OCI-LY7 (cell line): ENCODE measurements around the gene IGF2BP2. TPM values are rescaled to one million over a fixed set of nuclear protein-coding genes. Genes with fewer than 3 reads are reported as not detected.

Source experiments
- BruUV-seq: library from RNA; stranded (reverse); fragments of 400-500 nt; replicated peaks from 2 replicates; lab custom pipeline; 2021; lab: Mats Ljungman, UMichigan
- CTCF ChIA-PET: fragments of 300-600 bp; sonication (Branson Sonifier 250); formaldehyde crosslinking; loops from one replicate; lab custom pipeline; 2022; ENCODE audit warnings: antibody characterized with exemption; ENCODE audit not compliant: unreplicated experiment; lab: Charles Lee
- POLR2A ChIA-PET: fragments of 300-600 bp; sonication (Branson Sonifier 250); formaldehyde crosslinking; loops from one replicate; lab custom pipeline; 2022; ENCODE audit warnings: antibody characterized with exemption; lab: Charles Lee
- DNase-seq: peaks from one replicate; pipeline ENCODE4 v3.0.0-alpha.2; 2015; ENCODE audit warnings: low spot score
- H2AFZ ChIP-seq: fragments of 200-600 bp; sonication (generic), shearing (Covaris generic); 2 replicates; pipeline ENCODE4 v1.6.1; 2014; ENCODE audit warnings: mild to moderate bottlenecking, antibody characterized with exemption, low read length, moderate library complexity
- H3K27ac ChIP-seq: fragments of 200-600 bp; sonication (generic); 2 replicates; pipeline ENCODE4 v1.5.1; 2014; ENCODE audit warnings: mixed run types, low read depth, mild to moderate bottlenecking, moderate library complexity, low read length, inconsistent platforms; ENCODE audit not compliant: poor library complexity, severe bottlenecking
- H3K36me3 ChIP-seq: fragments of 200-600 bp; sonication (generic); 2 replicates; pipeline ENCODE4 v1.6.1; 2014; ENCODE audit warnings: mild to moderate bottlenecking, antibody characterized with exemption, low read length, moderate library complexity, mixed read lengths; ENCODE audit not compliant: insufficient read depth
- H3K4me1 ChIP-seq: fragments of 200-600 bp; sonication (generic); 2 replicates; pipeline ENCODE4 v1.5.1; 2014; ENCODE audit warnings: mild to moderate bottlenecking, low read length; ENCODE audit not compliant: insufficient read depth, poor library complexity, severe bottlenecking
- H3K4me2 ChIP-seq: fragments of 200-600 bp; sonication (generic); 2 replicates; pipeline ENCODE4 v1.6.1; 2014; ENCODE audit warnings: mild to moderate bottlenecking, low read length
- H3K4me3 ChIP-seq: fragments of 200-600 bp; sonication (generic); 2 replicates; pipeline ENCODE4 v1.5.1; 2014; ENCODE audit warnings: mild to moderate bottlenecking, low read depth, low read length; ENCODE audit not compliant: poor library complexity, severe bottlenecking
- H3K79me2 ChIP-seq: fragments of 200-600 bp; sonication (generic); 2 replicates; pipeline ENCODE4 v1.6.1; 2016; ENCODE audit warnings: low read depth, mild to moderate bottlenecking, low read length, moderate library complexity, mixed read lengths; ENCODE audit not compliant: insufficient read depth
- H3K9me2 ChIP-seq: fragments of 200-600 bp; sonication (generic); 2 replicates; pipeline ENCODE4 v1.6.1; 2016; ENCODE audit warnings: mild to moderate bottlenecking, low read length, mixed read lengths; ENCODE audit not compliant: insufficient read depth
- H3K9me3 ChIP-seq: fragments of 200-600 bp; sonication (generic); 2 replicates; pipeline ENCODE4 v1.6.1; 2014; ENCODE audit warnings: mild to moderate bottlenecking, mixed run types, low read length, mixed read lengths
- H4K20me1 ChIP-seq: fragments of 200-600 bp; sonication (generic); 2 replicates; pipeline ENCODE4 v1.6.1; 2014; ENCODE audit warnings: mild to moderate bottlenecking, antibody characterized with exemption, low read length, moderate library complexity, mixed read lengths; ENCODE audit not compliant: insufficient read depth
- CTCF ChIP-seq: fragments of 200-600 bp; sonication (generic); conservative IDR thresholded peaks from 2 replicates; pipeline ENCODE4 v1.5.1; 2014; ENCODE audit warnings: mild to moderate bottlenecking, antibody characterized with exemption, low read length, moderate library complexity, mixed read lengths
- EZH2phosphoT487 ChIP-seq: fragments of 200-600 bp; sonication (generic); IDR thresholded peaks from 2 replicates; pipeline ENCODE4 v1.6.1; 2018; ENCODE audit warnings: low read depth, borderline replicate concordance, mild to moderate bottlenecking, mixed run types, antibody characterized with exemption, low read length, moderate library complexity, mixed read lengths
- intact Hi-C: fragments of 100-400 bp; cut with micrococcal nuclease; formaldehyde crosslinking; loops from one replicate; pipeline ENCODE4 v1.10.0; 2022; ENCODE audit not compliant: unreplicated experiment
- total RNA-seq, 2 experiments: library from RNA; depleted of rRNA in 1 of 2; stranded (reverse); fragments of >200 nt in 1 of 2; shearing (Covaris generic) in 1 of 2; gene quantifications; 2 replicates each; pipeline ENCODE4 v1.2.3, GENCODE V29; 2014 to 2022

Gene IGF2BP2
- total RNA-seq, 2 experiments from 2014 or later, result not detected

- DNase-seq, result no peak
- Histone ChIP-seq H3K27ac (no peak overlapping the region), H3K36me3 (no peaks in the 10 kb centered on the region), H3K4me2 (no peak overlapping the region), H2AFZ (no peak overlapping the region), H3K9me2 (no peaks in the 10 kb centered on the region), H3K4me1 (no peaks in the 10 kb centered on the region), H3K79me2 (no peaks in the 10 kb centered on the region), H3K4me3 (no peak overlapping the region), H4K20me1 (no peaks in the 10 kb centered on the region), H3K9me3 (no peaks in the 10 kb centered on the region)
- ChIA-PET CTCF (no interaction called here), POLR2A (interaction anchor here (0.6 kb wide), 1 partner anchor 1955 kb away, joined by 3 read pairs; no protein-coding TSS in a partner anchor)
- TF ChIP-seq EZH2phosphoT487 (no peak), CTCF (no peak)
- BruUV-seq, result no TSS peak
- intact Hi-C loops, result no loop called here
These were observed 100.6 kb downstream of the IGF2BP2 start for GRCh38 chr3:185724251-185724650.

- Histone ChIP-seq H3K27ac (no peak overlapping the region), H3K4me1 (no peaks in the 10 kb centered on the region), H4K20me1 (no peaks in the 10 kb centered on the region), H2AFZ (no peak overlapping the region), H3K79me2 (no peaks in the 10 kb centered on the region), H3K4me3 (no peak overlapping the region), H3K4me2 (no peak overlapping the region), H3K9me3 (no peaks in the 10 kb centered on the region), H3K9me2 (no peaks in the 10 kb centered on the region), H3K36me3 (no peaks in the 10 kb centered on the region)
- intact Hi-C loops, result no loop called here
- BruUV-seq, result no TSS peak
- ChIA-PET CTCF (no interaction called here), POLR2A (no interaction called here)
- TF ChIP-seq EZH2phosphoT487 (no peak), CTCF (no peak)
- DNase-seq, result no peak
These were observed 102.0 kb downstream of the IGF2BP2 start for GRCh38 chr3:185722881-185723280.

GRCh38 chr3:185721970-185722369 lies 102.9 kb downstream of the IGF2BP2 start:
- no peak for TF ChIP-seq CTCF
- TF ChIP-seq EZH2phosphoT487, result no peak
- ChIA-PET POLR2A (no interaction called here), CTCF (no interaction called here)
- H3K79me2 ChIP-seq, result no peaks in the 10 kb centered on the region
- no peak for DNase-seq
- H3K4me3 ChIP-seq, result no peak overlapping the region
- H3K9me3 ChIP-seq, result no peaks in the 10 kb centered on the region
- H3K36me3 ChIP-seq, result no peaks in the 10 kb centered on the region
- BruUV-seq, result no TSS peak
- intact Hi-C loops, result no loop called here
- no peak overlapping the region for H2AFZ ChIP-seq
- no peak overlapping the region for H3K27ac ChIP-seq
- no peaks in the 10 kb centered on the region for H3K4me1 ChIP-seq
- no peaks in the 10 kb centered on the region for H4K20me1 ChIP-seq
- H3K4me2 ChIP-seq, result no peak overlapping the region
- no peaks in the 10 kb centered on the region for H3K9me2 ChIP-seq
